IMR-90 (cell line): ENCODE measurements around the gene SPAM1. TPM values are rescaled to one million over a fixed set of nuclear protein-coding genes. Genes with fewer than 3 reads are reported as not detected.
"Not testable (repeated sequence)": the region's sequence is repeated elsewhere in the genome, so short reads cannot be mapped to it uniquely, and the experiment has no call there.

Experiments used
- ATAC-seq: fragments of 200-7000 bp; cut with Tn5 transposase; 2 replicates; pipeline ENCODE4 v1.9.1; 2020; ENCODE audit warnings: low read depth, mild to moderate bottlenecking, moderate library complexity
- BruUV-seq: library from RNA; stranded (reverse); fragments of 400-500 nt; replicated peaks from 2 replicates; lab custom pipeline; 2021; lab: Mats Ljungman, UMichigan
- CTCF ChIA-PET: fragments of 300-600 bp; formaldehyde crosslinking; extraction: SDS; loops from one replicate; lab custom pipeline; 2021; ENCODE audit warnings: antibody characterized with exemption; lab: Yijun Ruan, JAX
- POLR2A ChIA-PET: fragments of 300-600 bp; sonication (Branson Sonifier 250); formaldehyde crosslinking; loops from one replicate; lab custom pipeline; 2022; ENCODE audit warnings: antibody characterized with exemption; ENCODE audit not compliant: unreplicated experiment; lab: Charles Lee
- DNase-seq: peaks from one replicate; pipeline ENCODE4 v3.0.0; 2013
- H2AFZ ChIP-seq: replicated peaks from 2 replicates; pipeline ENCODE3; 2013; ENCODE audit warnings: low read length, mild to moderate bottlenecking; ENCODE audit not compliant: poor library complexity
- H2AK5ac ChIP-seq: 2 replicates; pipeline ENCODE4 v1.6.1; 2013; ENCODE audit warnings: low read depth, low read length, inconsistent platforms
- H2AK9ac ChIP-seq: replicated peaks from 2 replicates; pipeline ENCODE3; 2013; ENCODE audit warnings: mild to moderate bottlenecking, low read depth, low read length, moderate library complexity; ENCODE audit not compliant: poor library complexity
- H2BK120ac ChIP-seq: 2 replicates; pipeline ENCODE4 v1.6.1; 2013; ENCODE audit warnings: low read depth, low read length, inconsistent platforms
- H2BK15ac ChIP-seq: 3 replicates; pipeline ENCODE4 v1.6.1; 2013; ENCODE audit warnings: low read depth, low read length, inconsistent platforms
- H2BK20ac ChIP-seq: 2 replicates; pipeline ENCODE4 v1.6.1; 2013; ENCODE audit warnings: low read depth, mild to moderate bottlenecking, inconsistent platforms, low read length, moderate library complexity
- H2BK5ac ChIP-seq: 2 replicates; pipeline ENCODE4 v1.6.1; 2013; ENCODE audit warnings: mild to moderate bottlenecking, low read depth, low read length, inconsistent platforms; ENCODE audit not compliant: poor library complexity, severe bottlenecking
- H3K14ac ChIP-seq: replicated peaks from 2 replicates; pipeline ENCODE4 v1.6.1; 2013; ENCODE audit warnings: low read depth, low read length, inconsistent platforms
- H3K18ac ChIP-seq: 2 replicates; pipeline ENCODE4 v1.6.1; 2013; ENCODE audit warnings: low read depth, low read length, control low read depth
- H3K23ac ChIP-seq: 2 replicates; pipeline ENCODE4 v1.6.1; 2013; ENCODE audit warnings: low read depth, low read length, inconsistent platforms
- H3K27ac ChIP-seq: 2 replicates; pipeline ENCODE4 v1.5.1; 2013; ENCODE audit warnings: mild to moderate bottlenecking, control low read depth, low read length; ENCODE audit not compliant: insufficient read depth
- H3K27me3 ChIP-seq: 2 replicates; pipeline ENCODE4 v1.6.1; 2013; ENCODE audit warnings: low read length; ENCODE audit not compliant: control insufficient read depth, insufficient read depth
- H3K36me3 ChIP-seq: 2 replicates; pipeline ENCODE4 v1.6.1; 2013; ENCODE audit warnings: low read length, mixed read lengths; ENCODE audit not compliant: control insufficient read depth, insufficient read depth
- H3K4ac ChIP-seq: 2 replicates; pipeline ENCODE4 v1.6.1; 2013; ENCODE audit warnings: low read depth, low read length, inconsistent platforms
- H3K4me1 ChIP-seq: 2 replicates; pipeline ENCODE4 v1.6.1; 2013; ENCODE audit warnings: low read length, mixed read lengths; ENCODE audit not compliant: control insufficient read depth, insufficient read depth
- H3K4me2 ChIP-seq: 2 replicates; pipeline ENCODE4 v1.6.1; 2013; ENCODE audit warnings: low read depth, mild to moderate bottlenecking, control low read depth, low read length, moderate library complexity
- H3K4me3 ChIP-seq: 2 replicates; pipeline ENCODE4 v1.5.1; 2013; ENCODE audit warnings: low read depth, mild to moderate bottlenecking, control low read depth, low read length, moderate library complexity; ENCODE audit not compliant: insufficient read depth
- H3K56ac ChIP-seq: 2 replicates; pipeline ENCODE4 v1.6.1; 2013; ENCODE audit warnings: low read length, inconsistent platforms; ENCODE audit not compliant: insufficient read depth; ENCODE audit errors: extremely low read depth
- H3K79me1 ChIP-seq, 2 experiments: 2 replicates each; pipeline ENCODE4 v1.6.1; 2013; ENCODE audit warnings: low read length in 2 of 2, inconsistent platforms in 1 of 2, low read depth in 1 of 2
- H3K9ac ChIP-seq: 2 replicates; pipeline ENCODE4 v1.6.1; 2013; ENCODE audit warnings: low read depth, low read length, control low read depth
- H3K9me1 ChIP-seq: 2 replicates; pipeline ENCODE4 v1.6.1; 2013; ENCODE audit warnings: low read length, inconsistent platforms; ENCODE audit not compliant: insufficient read depth
- H3K9me3 ChIP-seq: 2 replicates; pipeline ENCODE4 v1.6.1; 2013; ENCODE audit warnings: low read length; ENCODE audit not compliant: control insufficient read depth, insufficient read depth
- H4K20me1 ChIP-seq: 2 replicates; pipeline ENCODE4 v1.6.1; 2013; ENCODE audit warnings: low read length, inconsistent platforms; ENCODE audit not compliant: insufficient read depth
- H4K5ac ChIP-seq: 2 replicates; pipeline ENCODE4 v1.6.1; 2013; ENCODE audit warnings: mild to moderate bottlenecking, low read depth, low read length, control low read depth
- H4K8ac ChIP-seq, 2 experiments: 2 replicates each; pipeline ENCODE4 v1.6.1; 2013; ENCODE audit warnings: low read depth in 2 of 2, low read length in 2 of 2, control low read depth in 1 of 2, inconsistent platforms in 1 of 2
- H4K91ac ChIP-seq: 2 replicates; pipeline ENCODE4 v1.6.1; 2013; ENCODE audit warnings: low read depth, low read length, inconsistent platforms; ENCODE audit not compliant: insufficient read depth
- RAD21 ChIP-seq: IDR thresholded peaks from 2 replicates; pipeline ENCODE4 v1.6.1; 2012; ENCODE audit warnings: low read length, improper control_type of control experiment
- SMC3 ChIP-seq: fragments of 150-350 bp; IDR thresholded peaks from 2 replicates; pipeline ENCODE4 v1.6.1; 2016; ENCODE audit warnings: low read depth, mild to moderate bottlenecking, antibody characterized with exemption, low read length, moderate library complexity
- WGBS, 2 experiments: methylation state at CpG; one replicate each; pipeline versions ENCODE4 v1.1.5 to v1.1.7; 2013; ENCODE audit warnings: missing lambda C conversion rate in 2 of 2; ENCODE audit not compliant: insufficient read length in 1 of 2; ENCODE audit errors: extremely low coverage in 2 of 2; 5-methylcytosine and 5-hydroxymethylcytosine counted together
- dilution Hi-C: fragments of 300-500 bp; cut with HindIII; formaldehyde crosslinking; loops from one replicate; pipeline ENCODE4 v1.14.3; 2018; ENCODE audit warnings: low sequenced_read_pairs; ENCODE audit not compliant: unreplicated experiment
- in situ Hi-C: fragments of 300-500 bp; cut with MboI; formaldehyde crosslinking; loops from 3 replicates; pipeline ENCODE4 v1.14.3; 2019; ENCODE audit warnings: low sequenced_read_pairs, inconsistent platforms, mixed read lengths
- intact Hi-C: fragments of 100-400 bp; cut with micrococcal nuclease; formaldehyde crosslinking; loops from 2 replicates; pipeline ENCODE4 v1.10.0; 2022
- polyA plus RNA-seq, 3 experiments: library from polyadenylated mRNA; depleted of rRNA; stranded (reverse); fragments of >200 nt; gene quantifications; 2 replicates each; pipeline ENCODE4 v1.2.3, GENCODE V29; 2012; ENCODE audit warnings: low replicate concordance in 1 of 3
- total RNA-seq: library from RNA; depleted of rRNA; stranded (reverse); fragments of >200 nt; gene quantifications from 2 replicates; pipeline ENCODE4 v1.2.3, GENCODE V29; 2012

Gene SPAM1
- total and polyA plus RNA-seq, 2 of the 4 experiments (the other 2 are of a cell fraction), result not detected

- Histone ChIP-seq H3K9ac (no peak overlapping the region), H2AK9ac (no peak overlapping the region), H3K27ac (no peak overlapping the region), H3K4me1 (no peaks in the 10 kb centered on the region), H3K18ac (no peak overlapping the region), H4K8ac (no peak overlapping the region), H3K36me3 (no peaks in the 10 kb centered on the region), H3K27me3 (no peaks in the 10 kb centered on the region), H3K56ac (no peak overlapping the region), H2AK5ac (no peak overlapping the region), H2BK20ac (no peak overlapping the region), H2BK120ac (no peak overlapping the region), H3K23ac (no peak overlapping the region), H3K9me1 (no peaks in the 10 kb centered on the region), H4K5ac (no peak overlapping the region), H3K9me3 (no peaks in the 10 kb centered on the region), H2AFZ (no peak overlapping the region), H4K20me1 (no peaks in the 10 kb centered on the region), H3K79me1 (no peaks in the 10 kb centered on the region), H3K4ac (no peak overlapping the region), H4K91ac (no peak overlapping the region), H3K4me2 (no peak overlapping the region), H3K14ac (no peak overlapping the region), H2BK15ac (no peak overlapping the region), H3K4me3 (no peak overlapping the region), H2BK5ac (no peak overlapping the region)
- WGBS, 2 experiments, result no CpG with 5 or more reads among the region's 3 CpGs
- in situ Hi-C loops (no loop called here), dilution Hi-C loops (no loop called here), intact Hi-C loops (no loop called here)
- ATAC-seq (no peak), DNase-seq (no peak)
- no TSS peak for BruUV-seq
- CTCF ChIA-PET, result no interaction called here
- TF ChIP-seq RAD21 (no peak), SMC3 (no peak)
- POLR2A ChIA-PET, result no interaction called here
Observed at GRCh38 chr7:123999703-124000102, 74.7 kb downstream of the SPAM1 start.

GRCh38 chr7:124008296-124008695 is 83.3 kb downstream of the SPAM1 start:
- POLR2A ChIA-PET, H3K4me1 ChIP-seq, H3K79me1 ChIP-seq, H3K9me3 ChIP-seq, H4K91ac ChIP-seq, H3K23ac ChIP-seq, H2BK120ac ChIP-seq, H2BK20ac ChIP-seq, H3K9ac ChIP-seq, H3K4ac ChIP-seq, H3K14ac ChIP-seq, intact Hi-C loops, in situ Hi-C loops, dilution Hi-C loops, H3K56ac ChIP-seq, DNase-seq, H3K18ac ChIP-seq, H2AFZ ChIP-seq, H4K8ac ChIP-seq, H4K20me1 ChIP-seq, CTCF ChIA-PET, H3K4me3 ChIP-seq, H3K9me1 ChIP-seq, H2AK9ac ChIP-seq, H2BK5ac ChIP-seq, H3K27me3 ChIP-seq, BruUV-seq, H2AK5ac ChIP-seq, H3K4me2 ChIP-seq, H3K27ac ChIP-seq, H2BK15ac ChIP-seq, H3K36me3 ChIP-seq, H4K5ac ChIP-seq, ATAC-seq: not testable (repeated sequence)
- 49% methylated on average over 4 of the region's 6 CpGs; no CpG with 5 or more reads in 1 of the 2 experiments for WGBS, 2 experiments
